Aorta (tissue), 5 donors: Measurements from ENCODE around the gene RAD23A. TPM values are rescaled to one million over a fixed set of nuclear protein-coding genes. Genes with fewer than 3 reads are reported as not detected.
A peak's percentile ranks its signal among the peaks of the same experiment; 100 is the strongest.

ENCODE experiments used
- ATAC-seq: fragments of 200-7000 bp; cut with Tn5 transposase; one replicate; pipeline ENCODE4 v1.9.1; 2022; ENCODE audit warnings: moderate library complexity; ENCODE audit not compliant: low FRiP score
- DNase-seq, 2 donors: peaks; one replicate each; pipeline ENCODE4 v3.0.0-alpha.2; 2020
- H3K27ac ChIP-seq, 2 donors: one replicate each; pipeline ENCODE4 v1.5.1; 2013; ENCODE audit warnings: low read length in 2 of 2, mild to moderate bottlenecking in 2 of 2, moderate library complexity in 2 of 2, control low read depth in 1 of 2, inconsistent platforms in 1 of 2, low read depth in 1 of 2
- H3K27me3 ChIP-seq, 2 donors: one replicate each; pipeline ENCODE4 v1.6.1; 2013; ENCODE audit warnings: control low read depth in 1 of 2, low read length in 1 of 2, mild to moderate bottlenecking in 1 of 2, moderate library complexity in 1 of 2; ENCODE audit not compliant: insufficient read depth in 2 of 2, control insufficient read depth in 1 of 2
- H3K36me3 ChIP-seq, 2 donors: one replicate each; pipeline ENCODE4 v1.6.1; 2013; ENCODE audit warnings: control low read depth in 1 of 2, low read length in 1 of 2, mild to moderate bottlenecking in 1 of 2; ENCODE audit not compliant: insufficient read depth in 2 of 2, control insufficient read depth in 1 of 2
- H3K4me1 ChIP-seq, 2 donors: one replicate each; pipeline ENCODE4 v1.6.1; 2013; ENCODE audit warnings: low read length in 2 of 2, control low read depth in 1 of 2, mild to moderate bottlenecking in 1 of 2, moderate library complexity in 1 of 2; ENCODE audit not compliant: insufficient read depth in 2 of 2, control insufficient read depth in 1 of 2
- H3K4me3 ChIP-seq, 2 donors: one replicate each; pipeline ENCODE4 v1.5.1; 2013; ENCODE audit warnings: low read length in 2 of 2, control low read depth in 1 of 2, mild to moderate bottlenecking in 1 of 2
- H3K9me3 ChIP-seq: one replicate; pipeline ENCODE4 v1.6.1; 2013; ENCODE audit warnings: mild to moderate bottlenecking, low read length; ENCODE audit not compliant: control insufficient read depth
- WGBS, 2 donors: extraction: QIAGEN DNeasy Blood & Tissue Kit; methylation state at CpG; one replicate each; pipeline ENCODE4 v1.1.7; 2013; 5-methylcytosine and 5-hydroxymethylcytosine counted together
- intact Hi-C, 2 donors: fragments of 100-400 bp; cut with DNase I; formaldehyde crosslinking; loops; one replicate each; pipeline versions ENCODE4 v1.14.2 to v1.15.0; 2022
- polyA plus RNA-seq, 2 donors: library from polyadenylated mRNA; stranded (reverse); fragments of 200-250 nt; gene quantifications; one replicate each; pipeline ENCODE4 v1.2.3, GENCODE V29; 2013
- total RNA-seq, 2 donors: library from RNA; stranded (reverse); fragmentation: NEBNext Ultra II Directional; extraction: Animal tissue kit (Norgen Biotek cat#: 25700); gene quantifications; one replicate each; pipeline ENCODE4 v1.2.1, GENCODE V29; 2021
- donor health status: healthy with polysubstance abuse.
- donor health status: Bipolar disorder and iron deficiency.
- donor health status: DM: no; HTN: no; CAD: no.
- donor health status: DM: no; HTN: no; CAD: no.
- donor health status: DM: yes; HTN: yes; CAD: no.

Gene RAD23A
- total and polyA plus RNA-seq, 4 donors, result 72.4 to 154 (median 93.5) TPM

DNA sequence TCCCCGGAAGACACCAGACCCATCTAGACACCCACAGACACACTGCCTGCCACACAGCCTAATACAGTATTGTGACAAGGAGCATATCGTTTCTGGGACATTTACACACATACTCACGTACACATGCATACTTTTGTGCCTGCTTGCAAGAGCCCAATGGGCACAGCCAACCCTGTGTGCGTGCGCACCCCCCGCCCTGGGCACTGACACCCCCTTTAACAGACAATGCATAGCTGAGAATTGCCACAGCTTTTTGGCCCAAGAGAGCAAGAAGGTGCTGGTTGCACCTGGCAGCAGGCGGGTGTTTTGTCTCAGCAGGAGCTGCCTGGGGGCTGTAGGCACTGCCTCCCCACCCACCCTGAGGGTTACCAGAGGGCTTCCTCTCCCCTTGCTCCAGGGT, 47.9 kb downstream of the RAD23A start:
- WGBS, 2 donors, result 87 to 88% methylated on average over 7 of the region's 7 CpGs
- intact Hi-C loops, result no loop called here
- no peak overlapping the region for H3K27ac ChIP-seq

DNA sequence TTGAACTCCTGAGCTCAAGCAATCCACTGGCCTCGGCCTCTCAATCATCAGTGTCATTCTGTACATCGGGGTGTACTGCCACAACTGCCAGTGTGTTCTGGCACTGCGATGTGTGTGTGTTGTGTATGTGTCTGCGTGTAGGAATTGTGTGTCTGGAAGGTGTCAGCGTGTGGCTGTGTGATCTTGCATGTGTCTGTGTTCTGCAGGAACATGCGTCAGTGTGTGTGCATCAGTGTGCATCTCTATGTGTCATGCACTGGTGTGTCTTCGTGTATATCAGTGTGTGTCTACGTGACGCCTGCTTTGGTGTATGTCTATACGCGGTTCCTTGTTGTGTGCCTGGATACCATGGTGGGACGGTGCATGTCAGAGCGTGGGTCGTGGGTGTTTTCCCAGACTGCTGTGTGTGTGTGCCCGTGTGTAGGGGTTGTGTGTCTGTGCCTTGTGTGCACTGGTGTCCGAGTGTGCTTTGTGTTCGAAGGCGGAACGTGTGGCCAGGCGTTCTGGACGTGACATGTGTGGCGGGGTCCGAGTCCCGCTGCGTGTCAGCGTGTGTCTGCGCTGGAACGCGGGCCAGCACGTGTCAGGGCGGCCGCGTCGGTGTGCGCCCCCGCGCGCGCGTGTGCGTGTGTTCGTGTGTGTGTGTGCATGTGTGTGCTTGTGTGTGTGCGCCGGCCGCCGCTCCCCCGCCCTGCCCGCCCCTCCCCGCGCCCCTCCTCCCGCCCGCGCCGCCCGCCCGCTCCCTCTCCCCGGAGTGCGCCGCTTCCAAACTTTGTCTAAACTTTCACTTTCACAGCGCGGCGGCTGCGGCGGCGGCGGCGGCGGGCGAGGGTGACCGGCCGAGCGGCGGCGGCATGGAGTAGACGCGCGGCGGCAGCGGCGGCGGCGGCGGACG, 49.3 kb downstream of the RAD23A start, which contains the start of gene NFIX:
Gene NFIX (plus strand): TSS at position 775 of the 895 bp plus-strand sequence. CDS start 363 bp downstream, outside the sequence.
- no peaks in the 10 kb centered on the region for H3K9me3 ChIP-seq
- H3K4me3 ChIP-seq, result peak within 1 kb of the TSS; percentile 73 to 80
- ATAC-seq, result peak; percentile 31
- H3K27ac ChIP-seq, result peak within 1 kb of the TSS; percentile 76 to 98
- no peaks in the 10 kb centered on the region for H3K36me3 ChIP-seq
- intact Hi-C loops, result loop anchor here (5.0 kb wide), 3 partner anchors 37 to 97 kb away; no protein-coding TSS in a partner anchor
- DNase-seq, result peak; percentile 81 to 92
- WGBS, 2 donors, result 8 to 14% methylated on average over 46 to 84 of the region's 84 CpGs
- H3K27me3 ChIP-seq, result no peaks in the 10 kb centered on the region
- no peaks in the 10 kb centered on the region for H3K4me1 ChIP-seq

More for the DNA sequence above, 47.9 kb downstream of the RAD23A start:
- no peaks in the 10 kb centered on the region for H3K4me1 ChIP-seq
- H3K36me3 ChIP-seq, result no peaks in the 10 kb centered on the region
- H3K4me3 ChIP-seq, result no peak overlapping the region
- DNase-seq, result no peak
- no peaks in the 10 kb centered on the region for H3K9me3 ChIP-seq
- no peaks in the 10 kb centered on the region for H3K27me3 ChIP-seq
- ATAC-seq, result no peak

DNA sequence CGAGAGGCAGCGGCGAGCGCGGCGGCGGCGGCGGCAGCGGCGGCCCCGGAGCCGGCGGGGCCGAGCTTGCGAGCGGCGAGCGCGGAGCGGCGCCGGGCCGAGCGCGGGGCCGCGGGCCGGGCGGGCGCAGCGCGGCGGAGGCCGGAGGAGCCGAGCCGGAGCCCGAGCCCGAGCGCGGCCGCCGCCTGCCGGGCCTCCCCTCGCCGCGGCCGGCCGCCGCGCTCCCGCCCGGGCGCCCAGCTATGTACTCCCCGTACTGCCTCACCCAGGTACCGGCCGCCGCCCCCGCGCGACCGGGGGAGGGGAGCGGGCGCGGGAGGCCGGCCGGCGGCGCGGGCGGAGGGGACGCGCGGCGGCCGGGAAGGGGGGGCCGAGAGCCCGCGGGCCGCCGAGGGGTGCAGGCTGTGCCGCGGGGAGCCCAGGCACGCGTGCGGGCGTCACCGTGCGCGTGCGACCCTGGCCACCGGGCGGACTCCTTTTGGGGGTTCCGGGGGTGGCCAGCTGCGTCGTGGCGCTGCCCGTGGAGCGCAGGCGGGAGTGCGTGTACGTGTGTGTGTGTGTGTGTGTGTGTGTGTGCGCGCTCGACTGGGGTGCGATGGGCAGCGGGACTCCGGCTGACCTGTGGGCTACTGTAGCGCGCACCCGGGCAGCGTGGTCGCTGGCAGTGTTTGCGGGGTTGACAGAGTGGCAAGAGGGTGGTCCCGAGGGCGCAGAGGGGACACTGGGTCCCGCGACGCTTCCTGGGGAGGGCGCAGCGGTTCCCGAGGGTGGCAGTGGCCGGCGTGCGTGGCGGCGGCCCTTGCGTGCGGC, 50.1 kb downstream of the RAD23A start:
- Histone ChIP-seq H3K9me3 (no peaks in the 10 kb centered on the region), H3K36me3 (no peaks in the 10 kb centered on the region), H3K27me3 (no peaks in the 10 kb centered on the region), H3K4me1 (no peaks in the 10 kb centered on the region), H3K4me3 (peak overlapping the region; percentile 73 to 80), H3K27ac (peak overlapping the region; percentile 76 to 98)
- intact Hi-C loops, result loop anchor here (2.0 to 5.0 kb wide), 4 partner anchors 19 to 96 kb away; no protein-coding TSS in a partner anchor
- WGBS, 2 donors, result 0 to 1% methylated on average over 36 to 129 of the region's 129 CpGs
- DNase-seq, result peak; percentile 64 to 84
- peak; percentile 20 for ATAC-seq

DNA sequence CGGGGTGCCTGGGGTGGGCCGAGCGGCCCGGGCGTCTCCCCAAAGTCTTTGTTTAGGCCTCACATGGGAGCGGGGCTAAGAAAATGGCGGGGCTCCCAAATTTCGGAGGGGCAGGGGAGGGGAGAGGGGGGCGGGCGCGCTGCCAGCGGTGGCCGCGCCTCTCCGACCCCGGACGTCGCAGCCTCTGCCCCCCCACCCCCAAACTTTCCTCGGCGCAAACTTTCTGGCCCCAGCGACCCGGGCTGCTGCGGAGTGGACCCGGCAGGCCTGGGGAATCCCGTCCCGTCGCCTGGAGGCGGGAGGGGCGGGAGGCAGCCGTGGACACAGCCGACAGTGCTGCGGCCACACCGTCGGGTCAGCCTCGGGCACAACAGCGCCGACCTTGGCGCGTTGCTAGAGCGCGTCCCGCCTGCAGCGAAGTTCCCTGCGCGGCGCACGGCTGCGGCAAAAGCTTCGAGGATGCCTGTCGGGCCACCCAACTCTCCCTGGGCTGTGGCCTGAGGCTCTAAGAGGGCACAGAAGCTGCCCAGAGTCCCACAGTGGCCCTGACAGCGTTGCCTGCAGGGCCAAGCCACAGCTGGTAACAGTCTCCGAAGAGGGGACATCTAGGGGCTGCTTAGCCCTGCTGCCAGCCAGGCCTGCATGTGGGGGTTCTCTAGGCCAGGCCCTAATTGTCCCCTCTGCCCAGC, 50.9 kb downstream of the RAD23A start:
- peak overlapping the region; percentile 73 to 80 for H3K4me3 ChIP-seq
- peak; percentile 50 for ATAC-seq
- peak in 1 of 2 donors; percentile 86 for DNase-seq
- intact Hi-C loops, result loop anchor here (2.0 to 5.0 kb wide), 4 partner anchors 18 to 96 kb away; no protein-coding TSS in a partner anchor
- no peaks in the 10 kb centered on the region for H3K4me1 ChIP-seq
- no peaks in the 10 kb centered on the region for H3K36me3 ChIP-seq
- 3% methylated on average over 44 to 52 of the region's 52 CpGs for WGBS, 2 donors
- H3K27me3 ChIP-seq, result no peaks in the 10 kb centered on the region
- H3K27ac ChIP-seq, result peak overlapping the region; percentile 76 to 98
- H3K9me3 ChIP-seq, result no peaks in the 10 kb centered on the region

DNA sequence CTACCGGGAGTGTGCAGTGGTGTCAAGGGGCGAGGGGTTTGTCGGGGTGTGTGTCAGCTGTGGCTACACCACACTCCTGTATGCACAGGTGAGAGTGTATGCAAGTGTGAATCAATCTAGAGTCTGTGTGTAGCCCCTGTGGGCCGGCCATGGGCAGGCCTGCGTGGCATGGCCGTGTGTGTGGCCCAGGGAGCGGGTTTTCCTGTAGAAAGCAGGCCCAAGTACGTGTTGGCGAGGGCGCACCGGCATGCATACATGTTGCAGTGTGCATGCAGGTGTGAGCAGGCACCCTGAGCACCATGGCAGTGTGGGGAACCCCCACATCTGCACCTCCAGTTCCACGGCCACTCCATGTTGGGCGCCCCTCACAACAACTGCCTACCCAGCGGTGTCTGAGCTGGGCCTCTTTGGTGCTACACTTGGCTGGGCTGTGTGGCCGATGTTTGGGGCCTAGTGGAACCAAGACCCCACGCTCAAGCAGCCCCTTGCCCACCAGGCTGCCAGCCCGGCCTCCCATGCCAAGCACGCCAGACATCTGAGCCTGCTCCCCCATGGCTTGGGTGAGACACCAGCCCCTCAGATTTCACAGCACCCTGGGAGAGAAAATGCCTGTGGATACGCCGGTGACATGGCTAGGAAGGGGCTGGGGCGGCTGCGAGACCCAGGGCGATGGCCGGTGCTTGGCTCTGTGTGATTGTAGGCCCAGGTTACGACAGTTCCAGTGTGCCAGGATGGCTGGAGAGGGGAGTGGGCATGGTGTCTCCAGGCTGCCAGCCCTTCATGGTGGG, 51.7 kb downstream of the RAD23A start:
- H3K27me3 ChIP-seq, result no peaks in the 10 kb centered on the region
- DNase-seq (peak in 1 of 2 donors; percentile 72), ATAC-seq (no peak)
- peak overlapping the region; percentile 73 to 80 for H3K4me3 ChIP-seq
- no peaks in the 10 kb centered on the region for H3K9me3 ChIP-seq
- 28 to 32% methylated on average over 25 of the region's 25 CpGs for WGBS, 2 donors
- peak overlapping the region; percentile 15 to 83 for H3K27ac ChIP-seq
- intact Hi-C loops, result loop anchor here (2.0 to 5.0 kb wide), 4 partner anchors 17 to 95 kb away; no protein-coding TSS in a partner anchor
- H3K36me3 ChIP-seq, result no peaks in the 10 kb centered on the region
- no peaks in the 10 kb centered on the region for H3K4me1 ChIP-seq

DNA sequence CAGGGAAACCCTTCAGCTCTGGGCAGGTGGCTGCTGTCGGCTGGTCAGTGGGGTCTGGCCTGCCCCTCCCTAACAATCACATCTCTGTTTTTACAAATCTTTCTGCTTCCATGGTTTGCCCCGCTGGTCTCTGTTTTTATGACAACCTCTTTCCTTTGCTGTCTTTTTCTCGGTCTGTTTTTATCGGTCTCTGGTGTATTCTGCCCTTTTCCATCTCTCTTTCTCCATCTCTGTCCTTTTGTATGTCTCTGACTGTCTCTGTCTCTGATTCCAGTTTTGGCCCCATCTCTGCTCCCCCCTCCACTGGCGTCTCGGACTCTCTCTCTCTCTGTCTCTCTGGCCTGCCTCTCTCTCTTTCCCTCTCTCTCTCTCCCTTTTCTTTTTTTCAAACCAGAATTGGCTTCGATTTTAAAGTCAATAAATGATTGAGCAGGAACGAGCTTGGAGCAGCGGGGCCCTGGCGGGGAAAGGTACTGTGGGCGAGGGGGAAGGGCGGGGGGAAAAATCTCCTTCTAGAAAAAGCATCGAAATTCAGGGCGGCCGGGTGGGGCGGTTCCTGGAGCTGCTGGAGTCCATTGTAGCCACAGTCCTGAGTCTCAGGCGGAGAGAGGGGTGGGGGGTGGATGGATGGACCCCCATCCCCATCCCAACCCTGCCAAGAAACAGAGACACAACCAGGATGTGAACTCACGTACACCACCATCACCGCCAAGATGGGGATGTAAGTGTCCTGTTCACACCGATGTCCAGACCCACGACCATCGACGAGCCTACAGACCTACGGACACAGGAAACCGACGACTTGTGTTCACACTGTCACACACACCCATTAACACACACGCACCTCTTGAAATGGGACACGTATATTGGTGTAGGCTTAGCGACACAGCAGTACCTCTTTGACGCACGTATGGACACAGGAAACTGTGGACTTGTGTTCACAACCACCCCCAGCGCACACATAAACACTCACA, 52.6 kb downstream of the RAD23A start:
- Histone ChIP-seq H3K4me1 (no peaks in the 10 kb centered on the region), H3K27me3 (no peaks in the 10 kb centered on the region), H3K4me3 (no peak overlapping the region), H3K27ac (peak overlapping the region; percentile 15 to 83), H3K36me3 (no peaks in the 10 kb centered on the region), H3K9me3 (no peaks in the 10 kb centered on the region)
- DNase-seq (peak in 1 of 2 donors; percentile 75), ATAC-seq (no peak)
- intact Hi-C loops, result loop anchor here (2.0 to 5.0 kb wide), 5 partner anchors 17 to 94 kb away; no protein-coding TSS in a partner anchor
- 32 to 42% methylated on average over 32 of the region's 32 CpGs for WGBS, 2 donors

DNA sequence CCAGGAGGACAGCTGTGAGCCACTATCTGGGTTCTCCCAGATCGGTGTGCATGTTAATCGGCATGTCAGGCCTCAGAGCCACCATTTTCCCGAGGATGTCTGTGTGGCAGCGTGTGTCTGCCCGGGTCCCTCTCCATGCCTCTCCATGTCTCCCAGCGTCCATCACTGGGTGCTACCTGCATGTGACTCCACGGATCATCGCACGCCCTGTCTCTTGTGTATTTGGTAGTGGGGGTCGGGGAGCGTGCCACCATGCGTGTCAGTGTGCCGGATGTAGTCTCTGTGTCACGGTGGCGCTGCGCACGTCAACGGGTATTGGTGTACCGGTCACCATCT, 55.5 kb downstream of the RAD23A start:
- no peak overlapping the region for H3K4me3 ChIP-seq
- ATAC-seq (no peak), DNase-seq (no peak)
- H3K27me3 ChIP-seq, result no peaks in the 10 kb centered on the region
- H3K9me3 ChIP-seq, result no peaks in the 10 kb centered on the region
- peak overlapping the region; percentile 70 to 87 for H3K27ac ChIP-seq
- intact Hi-C loops, result no loop called here
- no peaks in the 10 kb centered on the region for H3K4me1 ChIP-seq
- no peaks in the 10 kb centered on the region for H3K36me3 ChIP-seq
- WGBS, 2 donors, result 64 to 73% methylated on average over 19 of the region's 19 CpGs
